HT1080 (cell line): Measurements from ENCODE around the gene KLK3. TPM values are rescaled to one million over a fixed set of nuclear protein-coding genes. Genes with fewer than 3 reads are reported as not detected.

Experiments
- DNase-seq: peaks from one replicate; pipeline ENCODE4 v3.0.0-alpha.2; 2015; ENCODE audit warnings: low read depth
- total RNA-seq: library from RNA; depleted of rRNA; stranded (reverse); fragments of >200 nt; shearing (Covaris generic); gene quantifications from 2 replicates; pipeline ENCODE4 v1.2.3, GENCODE V29; 2014

KLK3 gene
- total RNA-seq, 1 experiment from 2014 or later: not detected

DNA sequence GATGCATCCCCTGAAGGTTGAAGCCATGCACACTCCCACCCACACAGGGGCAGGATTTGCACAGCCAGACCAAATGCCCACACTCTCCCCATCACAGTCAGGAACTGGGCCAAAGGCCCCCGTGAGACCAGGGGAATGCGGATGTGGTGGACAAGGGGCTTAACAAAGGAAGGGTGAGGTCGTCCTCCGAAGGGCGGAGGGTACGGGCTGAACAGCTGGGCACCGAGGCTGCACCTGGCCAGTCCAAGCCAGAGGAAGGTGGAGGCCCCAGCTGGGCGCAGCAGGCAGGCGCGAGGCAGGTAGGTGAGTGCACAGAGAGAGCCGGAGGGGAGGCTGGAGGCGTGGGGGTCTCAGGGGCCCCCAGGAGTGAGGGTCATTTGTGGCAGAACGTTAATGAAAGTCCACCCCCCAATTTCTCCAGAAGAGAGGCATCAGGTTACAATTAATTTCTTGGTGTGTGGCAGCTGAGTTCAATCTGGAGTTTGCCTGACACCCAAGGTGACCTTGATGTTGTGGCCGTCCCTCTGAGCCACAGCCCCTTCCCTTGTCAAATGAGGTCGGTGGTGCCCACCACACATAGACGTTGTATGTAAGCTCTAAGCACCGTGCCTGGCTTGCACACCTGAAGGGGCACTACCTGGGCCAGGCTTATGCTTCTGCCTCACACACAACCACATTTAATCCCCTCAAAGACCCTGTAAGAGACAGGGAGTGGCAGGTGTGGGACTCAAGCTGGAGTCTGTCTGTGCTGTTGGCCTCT, 24.3 kb upstream of the KLK3 start:
- DNase-seq: peak; percentile 41

DNA sequence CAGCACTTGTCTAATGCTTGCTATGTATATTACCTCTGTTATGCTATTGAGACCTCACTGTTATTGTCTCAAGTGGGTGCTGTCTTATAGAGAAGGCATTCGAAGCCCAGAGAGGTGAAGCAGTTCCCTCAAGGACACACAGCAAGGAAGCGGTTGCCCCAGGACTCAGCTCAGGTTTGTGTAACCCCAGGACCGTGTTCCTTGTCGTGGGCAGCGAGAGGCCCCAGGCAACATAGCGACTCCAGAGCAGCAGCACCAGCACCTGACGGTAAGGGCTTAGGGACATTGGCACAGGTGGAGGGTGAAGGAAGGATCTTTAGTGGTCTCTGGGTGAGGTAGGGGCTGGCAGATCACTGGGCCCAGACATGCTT, 23.7 kb upstream of the KLK3 start:
- DNase-seq: no peak

DNA sequence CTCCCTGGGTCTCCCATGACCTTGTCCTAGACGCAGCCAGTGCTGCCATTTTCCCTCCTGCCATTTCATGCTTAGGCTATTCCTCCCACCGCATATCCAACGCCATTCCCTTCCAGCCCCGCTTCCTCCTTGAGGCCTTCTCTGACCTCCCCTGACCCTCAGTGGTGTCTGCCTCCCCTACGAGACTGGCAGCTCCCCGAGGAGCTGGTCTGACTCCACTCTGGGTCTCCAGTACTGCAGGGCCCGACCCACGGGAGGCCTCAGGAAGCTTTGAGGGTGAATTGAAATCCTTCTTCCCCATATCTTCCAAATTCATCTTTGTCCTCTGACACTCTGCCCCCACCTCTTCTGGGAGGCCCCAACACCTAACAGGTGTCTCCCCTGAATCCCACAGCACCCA, 22.0 kb upstream of the KLK3 start:
- DNase-seq: no peak

DNA sequence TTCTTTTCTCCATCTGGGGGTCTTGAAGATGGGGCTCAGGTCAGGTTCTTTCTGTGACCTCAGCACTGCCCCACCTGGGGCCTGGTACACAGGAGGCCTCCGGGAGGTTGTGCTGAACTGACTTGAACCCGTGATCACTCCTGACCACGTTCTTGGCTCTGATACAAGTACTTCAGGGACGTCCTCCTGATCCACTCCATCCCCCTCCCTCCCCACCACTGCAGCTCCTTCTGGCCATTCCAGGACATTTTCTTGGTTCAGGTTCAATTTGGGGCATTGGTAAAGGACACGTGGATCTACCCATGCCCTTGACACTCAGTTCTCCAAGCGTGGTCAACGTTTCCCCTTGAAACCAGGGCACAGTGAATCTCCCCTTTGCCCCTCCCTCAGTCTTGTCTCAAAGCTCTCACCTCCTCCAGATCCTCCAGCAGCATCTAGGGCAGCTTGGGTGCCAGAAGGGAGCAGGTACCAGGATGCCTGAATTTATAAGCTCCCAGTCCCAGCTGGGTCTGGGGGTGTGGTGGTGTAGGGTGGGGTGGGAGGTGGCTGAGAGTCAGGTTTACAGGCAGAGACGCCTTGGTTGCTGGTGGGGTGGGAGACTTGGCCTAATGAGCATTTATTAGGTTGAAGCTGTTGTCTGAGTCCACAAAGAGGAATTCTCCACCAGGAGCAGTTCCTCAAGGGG, 21.5 kb upstream of the KLK3 start, which contains the start of gene KLK15:
KLK15 (minus strand) TSS at position 458 of the 685 bp plus-strand sequence. CDS start 2,082 bp downstream, outside the sequence.
- no peak for DNase-seq

DNA sequence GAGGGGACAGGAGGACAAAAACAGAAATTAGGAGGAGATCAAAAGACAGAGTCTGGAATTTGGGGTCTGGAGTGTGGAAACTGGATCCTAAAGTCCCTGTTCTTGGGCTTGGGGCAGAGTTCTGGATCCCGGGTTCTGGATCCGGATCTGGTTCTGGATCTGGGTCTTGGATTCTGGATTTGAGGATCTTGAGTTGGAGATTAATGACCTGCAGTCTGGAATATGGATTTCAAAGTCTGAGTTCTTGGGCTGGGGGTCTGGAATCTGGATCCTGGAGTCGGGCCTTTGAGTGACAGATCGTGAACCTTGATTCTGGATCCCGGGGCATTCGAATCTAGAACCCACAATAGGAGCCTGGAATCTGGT, 20.9 kb upstream of the KLK3 start:
- no peak for DNase-seq

DNA sequence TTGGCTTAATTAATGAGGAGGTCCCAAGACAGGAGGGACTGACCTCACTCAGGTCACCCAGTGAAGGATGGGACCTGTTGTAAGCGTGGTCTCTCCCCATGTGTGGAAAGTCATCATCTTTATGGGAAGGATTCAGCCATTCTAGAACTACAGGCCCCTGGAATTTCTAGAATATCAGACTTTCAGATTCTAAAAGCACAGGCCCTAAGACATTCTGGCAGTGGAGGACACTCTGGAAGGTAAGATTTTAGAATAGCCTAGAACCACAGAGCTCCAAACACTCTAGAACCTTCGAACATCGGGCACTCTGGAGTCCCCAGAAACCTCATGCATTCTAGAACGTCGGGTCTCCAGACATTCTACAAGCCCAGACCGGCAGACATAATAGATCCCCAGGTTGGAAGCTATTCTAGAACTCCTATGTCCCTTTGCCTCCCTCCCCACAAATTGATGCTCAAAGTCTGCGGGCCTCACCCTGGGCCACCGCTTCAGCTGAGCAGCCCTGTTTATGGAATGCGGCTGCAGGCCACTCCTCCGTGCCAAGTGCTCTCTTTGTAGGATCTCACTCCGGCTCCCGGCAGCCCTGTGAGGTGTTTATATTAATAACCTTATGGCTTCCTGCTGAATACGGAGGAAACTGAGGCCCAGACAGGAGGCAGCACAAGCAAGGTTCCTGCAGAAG, 19.5 kb upstream of the KLK3 start:
- DNase-seq: no peak

DNA sequence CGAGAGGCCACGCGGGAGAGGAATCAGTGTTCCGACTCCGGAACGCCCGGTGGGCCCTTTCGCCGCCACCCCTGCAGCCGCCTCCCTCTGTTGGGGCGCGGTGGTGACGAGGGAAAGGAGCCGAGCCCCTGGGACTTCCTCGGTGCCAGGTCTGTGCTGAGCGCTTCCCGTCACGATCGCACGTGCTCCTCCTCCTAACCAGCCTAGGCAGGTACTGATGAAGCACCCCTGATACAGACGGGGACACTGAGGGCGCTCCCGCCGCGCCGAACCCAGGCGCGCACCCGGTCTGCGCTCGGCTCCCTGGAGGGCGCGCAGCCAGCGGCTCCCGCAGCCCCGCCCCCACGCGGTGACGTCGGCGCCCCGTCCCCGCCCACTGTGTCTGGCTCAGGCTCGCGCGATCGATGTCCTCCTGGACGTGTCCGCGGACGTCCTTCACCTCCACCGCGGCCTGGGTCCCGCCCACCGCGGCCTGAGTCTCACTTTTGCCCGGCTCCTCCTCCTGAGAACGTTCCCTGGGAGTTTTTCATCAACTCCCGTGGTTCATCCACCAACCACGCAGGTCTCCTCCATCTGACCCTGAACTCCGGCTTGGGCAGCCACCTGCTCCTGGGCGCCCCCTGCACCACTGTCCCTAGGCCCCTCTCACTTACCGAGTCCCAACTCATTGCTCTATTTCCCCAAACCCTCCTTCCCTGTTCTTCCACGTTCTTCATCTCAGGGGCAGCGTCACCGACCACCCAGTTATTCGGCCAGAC, 18.8 kb upstream of the KLK3 start:
- DNase-seq: peak; percentile 48

DNA sequence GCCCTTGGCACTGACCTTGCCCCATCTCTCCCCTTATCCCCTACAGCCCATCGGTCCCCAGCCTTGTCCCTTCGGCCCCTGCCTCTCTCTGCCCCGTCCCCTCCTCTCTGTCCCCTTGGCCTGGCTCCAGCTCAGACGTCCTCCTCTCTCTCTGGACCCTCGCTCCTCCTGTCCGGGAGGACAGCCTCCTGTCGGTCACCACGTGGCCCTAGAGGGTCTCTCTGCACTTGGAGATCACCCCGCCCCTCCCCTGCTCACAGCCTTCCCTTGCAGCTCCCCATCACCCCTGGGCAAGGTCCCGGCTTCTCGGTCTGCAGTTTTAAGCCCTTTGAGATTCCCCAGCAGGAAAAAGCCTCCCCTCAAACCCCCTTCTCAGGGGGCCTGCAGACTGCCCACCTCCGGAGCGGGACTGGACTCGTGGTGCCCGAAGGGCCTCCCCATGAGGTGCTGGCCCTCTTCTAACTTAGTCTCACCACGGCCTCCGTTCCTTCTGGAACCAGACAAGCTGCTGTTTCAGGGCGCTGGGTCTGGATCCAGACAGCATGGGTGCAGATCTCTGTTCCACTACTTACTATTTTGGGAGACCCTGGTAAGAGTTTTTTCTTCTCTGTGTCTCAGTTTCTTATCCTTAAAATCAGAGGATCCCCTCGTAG, 18.0 kb upstream of the KLK3 start:
- DNase-seq: no peak

DNA sequence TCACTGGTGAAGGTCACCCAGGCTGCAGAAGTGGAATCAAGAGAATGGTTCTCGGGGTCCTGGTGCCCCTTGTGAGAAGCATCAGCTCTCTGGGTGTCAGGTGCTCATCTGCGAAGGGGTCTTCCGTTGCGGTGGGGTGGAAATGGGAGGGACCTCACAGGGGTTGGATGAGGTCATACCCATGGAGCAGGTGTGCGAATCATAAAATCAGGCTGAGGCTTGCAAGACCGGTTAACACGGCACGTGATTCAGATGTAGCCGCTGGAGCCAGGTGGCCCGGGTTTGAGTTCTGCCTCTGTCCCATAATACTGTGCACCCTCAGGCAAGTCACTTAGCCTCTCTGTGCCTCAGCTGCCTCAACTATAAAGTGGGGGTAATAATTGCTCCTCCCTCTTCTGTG, 17.4 kb upstream of the KLK3 start:
- DNase-seq: no peak

DNA sequence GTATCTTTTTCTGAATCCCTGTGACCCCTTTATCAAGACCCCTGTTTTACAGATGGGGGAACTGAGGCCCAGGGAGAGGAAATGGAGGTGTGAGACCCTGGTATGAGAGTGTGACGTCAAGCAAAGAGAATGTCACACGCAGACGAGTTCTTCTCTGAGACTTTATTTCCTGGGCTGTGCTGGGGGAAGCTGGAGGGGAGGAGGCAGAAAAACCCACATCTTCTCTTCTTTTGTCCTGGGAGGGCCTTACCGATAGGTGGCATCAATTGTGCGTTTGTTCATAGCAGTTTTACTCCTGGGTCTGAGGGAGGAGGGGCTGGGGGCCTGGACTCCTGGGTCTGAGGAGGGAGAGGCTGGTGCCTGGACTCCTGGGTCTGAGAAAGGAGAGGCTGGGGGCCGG, 16.5 kb upstream of the KLK3 start:
- peak; percentile 28 for DNase-seq

DNA sequence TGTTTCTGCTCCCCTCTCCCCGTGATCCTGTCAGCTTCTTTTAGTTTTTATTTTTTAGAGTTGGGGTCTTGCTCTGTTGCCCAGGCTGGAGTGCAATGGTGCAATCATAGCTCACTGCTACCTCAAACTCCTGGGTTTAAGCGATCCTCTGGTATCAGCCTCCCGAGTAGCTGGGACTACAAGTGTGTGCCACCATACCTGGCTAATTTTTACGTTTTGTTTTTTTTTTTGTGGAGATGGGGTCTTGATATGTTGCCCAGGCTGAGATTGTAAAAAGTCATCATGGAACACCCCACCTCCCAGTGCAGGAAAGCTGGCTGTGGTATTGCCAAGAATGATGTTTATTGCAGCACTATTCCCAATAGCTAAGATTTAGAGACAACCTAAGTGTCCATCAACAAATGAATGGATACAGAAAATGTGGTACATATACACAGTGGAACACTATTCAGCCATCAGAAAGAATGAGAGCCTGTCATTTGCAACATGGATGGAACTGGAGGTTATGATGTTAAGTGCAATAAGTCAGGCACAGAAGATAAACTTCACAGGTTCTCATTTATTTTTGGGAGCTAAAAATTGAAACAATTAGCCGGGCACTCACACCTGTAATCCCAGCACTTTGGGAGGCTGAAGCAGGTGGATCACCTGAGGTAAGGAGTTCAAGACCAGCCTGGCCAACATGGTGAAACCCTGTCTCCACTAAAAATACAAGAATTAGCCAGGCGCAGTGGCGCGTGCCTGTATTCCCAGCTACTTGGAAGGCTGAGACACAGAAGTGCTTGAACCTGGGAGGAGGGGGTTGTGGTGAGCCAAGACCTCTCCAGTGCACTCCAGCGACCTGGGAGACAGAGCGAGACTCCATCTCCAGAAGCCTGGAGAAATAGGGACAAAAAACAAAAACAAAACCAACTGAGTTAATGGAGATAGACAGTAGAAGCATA, 14.7 kb upstream of the KLK3 start:
- no peak for DNase-seq

DNA sequence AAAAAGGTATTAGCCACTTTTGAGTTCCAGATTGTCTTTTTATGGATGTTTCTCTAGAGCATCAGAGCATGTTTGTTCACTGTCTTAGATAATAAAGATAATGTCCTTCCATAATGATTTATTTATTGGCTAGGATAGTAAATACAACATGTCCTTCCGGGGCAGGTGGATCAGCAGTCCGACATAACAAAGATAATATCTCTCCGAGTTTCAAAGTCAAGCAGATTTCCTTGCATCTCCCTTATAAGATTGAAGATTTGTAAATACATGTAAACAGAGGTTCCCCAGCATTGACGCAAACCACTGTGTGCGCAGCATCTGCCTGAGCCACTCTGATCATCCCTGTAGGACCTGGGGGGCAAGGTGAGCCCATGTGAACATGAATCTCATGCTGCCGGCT, 12.6 kb upstream of the KLK3 start:
- DNase-seq: no peak

DNA sequence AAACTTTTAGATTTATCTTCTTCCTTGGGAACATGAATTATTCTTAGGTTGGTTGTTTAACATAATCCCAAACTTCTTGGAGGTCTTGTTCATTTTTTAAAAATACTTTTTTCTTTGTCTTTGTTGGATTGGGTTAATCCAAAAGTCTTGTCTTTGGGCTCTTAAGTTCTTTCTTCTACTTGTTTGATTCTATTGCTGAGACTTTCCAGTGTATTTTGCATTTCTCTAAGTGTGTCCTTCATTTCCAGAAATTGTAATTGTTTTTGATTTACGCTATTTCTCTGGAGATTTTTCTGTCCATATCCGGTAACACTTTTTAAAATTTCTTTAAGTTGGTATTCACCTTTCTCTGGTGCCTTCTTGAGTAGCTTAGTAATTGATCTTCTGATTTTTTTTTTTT, 11.5 kb upstream of the KLK3 start:
- DNase-seq: no peak

DNA sequence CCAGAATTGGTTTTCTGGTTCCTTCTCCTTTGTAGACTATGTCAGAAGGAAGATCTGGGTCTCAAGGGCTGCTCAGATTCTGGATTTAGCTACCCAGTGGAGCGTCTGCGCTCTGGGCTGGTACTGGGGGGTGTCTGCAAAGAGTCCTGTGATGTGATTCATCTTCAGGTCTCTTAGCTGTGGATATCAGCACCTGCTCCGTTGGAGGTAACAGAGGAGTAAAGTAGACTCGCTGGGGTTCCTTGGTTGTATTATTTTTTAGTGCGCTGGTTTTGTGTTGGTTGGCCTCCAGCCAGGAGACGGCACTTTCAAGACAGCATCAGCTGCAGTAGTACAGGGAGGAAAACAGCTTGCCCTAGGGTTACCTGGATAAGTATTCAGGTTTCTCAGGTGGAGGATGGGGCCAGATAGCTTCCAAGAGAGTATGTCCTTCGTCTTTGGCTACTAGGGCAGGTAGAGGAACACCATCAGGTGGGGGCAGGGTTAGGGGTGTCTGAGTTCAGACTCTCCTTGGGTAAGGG, 11.0 kb upstream of the KLK3 start:
- DNase-seq: no peak

DNA sequence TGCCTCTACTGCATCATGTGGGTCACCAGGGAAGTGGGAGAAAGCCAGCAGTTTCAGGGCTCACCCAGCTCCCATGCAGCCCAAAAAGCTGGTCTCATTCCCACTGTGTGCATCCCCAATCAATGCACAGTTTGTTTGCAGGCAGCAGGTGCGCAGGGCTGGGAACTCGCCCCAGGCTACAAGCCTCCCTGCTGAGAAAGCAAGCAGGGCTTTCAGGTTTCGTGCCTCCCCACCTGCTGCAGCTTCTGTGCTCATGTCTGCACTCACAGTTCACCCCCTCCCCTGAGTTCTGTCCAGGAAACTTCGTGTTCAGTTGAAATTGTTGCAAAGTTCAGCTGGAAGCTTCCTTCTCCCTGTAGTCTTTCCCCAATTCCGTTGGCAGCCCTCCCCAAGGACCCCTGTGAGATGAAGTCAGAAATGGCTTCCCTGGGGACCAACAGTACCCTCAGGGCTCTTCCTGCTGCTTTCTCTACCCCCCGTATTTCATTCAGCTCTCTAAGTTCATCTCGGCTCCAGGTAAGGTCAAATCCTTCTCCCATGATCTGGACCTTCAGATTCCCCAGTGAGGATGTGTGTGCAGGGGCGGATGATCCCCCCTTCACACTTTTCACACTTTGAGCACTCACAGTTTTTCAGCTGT, 10.3 kb upstream of the KLK3 start:
- no peak for DNase-seq

DNA sequence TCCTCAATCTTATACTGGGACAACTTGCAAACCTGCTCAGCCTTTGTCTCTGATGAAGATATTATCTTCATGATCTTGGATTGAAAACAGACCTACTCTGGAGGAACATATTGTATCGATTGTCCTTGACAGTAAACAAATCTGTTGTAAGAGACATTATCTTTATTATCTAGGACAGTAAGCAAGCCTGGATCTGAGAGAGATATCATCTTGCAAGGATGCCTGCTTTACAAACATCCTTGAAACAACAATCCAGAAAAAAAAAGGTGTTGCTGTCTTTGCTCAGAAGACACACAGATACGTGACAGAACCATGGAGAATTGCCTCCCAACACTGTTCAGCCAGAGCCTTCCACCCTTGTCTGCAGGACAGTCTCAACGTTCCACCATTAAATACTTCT, 4.0 kb upstream of the KLK3 start:
- DNase-seq: no peak

DNA sequence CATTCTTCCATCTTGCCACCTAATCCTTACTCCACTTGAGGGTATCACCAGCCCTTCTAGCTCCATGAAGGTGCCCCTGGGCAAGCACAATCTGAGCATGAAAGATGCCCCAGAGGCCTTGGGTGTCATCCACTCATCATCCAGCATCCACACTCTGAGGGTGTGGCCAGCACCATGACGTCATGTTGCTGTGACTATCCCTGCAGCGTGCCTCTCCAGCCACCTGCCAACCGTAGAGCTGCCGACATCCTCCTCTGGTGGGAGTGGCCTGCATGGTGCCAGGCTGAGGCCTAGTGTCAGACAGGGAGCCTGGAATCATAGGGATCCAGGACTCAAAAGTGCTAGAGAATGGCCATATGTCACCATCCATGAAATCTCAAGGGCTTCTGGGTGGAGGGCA, 3.1 kb upstream of the KLK3 start:
- no peak for DNase-seq

DNA sequence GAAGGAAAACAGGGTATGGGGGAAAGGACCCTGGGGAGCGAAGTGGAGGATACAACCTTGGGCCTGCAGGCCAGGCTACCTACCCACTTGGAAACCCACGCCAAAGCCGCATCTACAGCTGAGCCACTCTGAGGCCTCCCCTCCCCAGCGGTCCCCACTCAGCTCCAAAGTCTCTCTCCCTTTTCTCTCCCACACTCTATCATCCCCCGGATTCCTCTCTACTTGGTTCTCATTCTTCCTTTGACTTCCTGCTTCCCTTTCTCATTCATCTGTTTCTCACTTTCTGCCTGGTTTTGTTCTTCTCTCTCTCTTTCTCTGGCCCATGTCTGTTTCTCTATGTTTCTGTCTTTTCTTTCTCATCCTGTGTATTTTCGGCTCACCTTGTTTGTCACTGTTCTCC, 2.7 kb downstream of the KLK3 start:
- no peak for DNase-seq

DNA sequence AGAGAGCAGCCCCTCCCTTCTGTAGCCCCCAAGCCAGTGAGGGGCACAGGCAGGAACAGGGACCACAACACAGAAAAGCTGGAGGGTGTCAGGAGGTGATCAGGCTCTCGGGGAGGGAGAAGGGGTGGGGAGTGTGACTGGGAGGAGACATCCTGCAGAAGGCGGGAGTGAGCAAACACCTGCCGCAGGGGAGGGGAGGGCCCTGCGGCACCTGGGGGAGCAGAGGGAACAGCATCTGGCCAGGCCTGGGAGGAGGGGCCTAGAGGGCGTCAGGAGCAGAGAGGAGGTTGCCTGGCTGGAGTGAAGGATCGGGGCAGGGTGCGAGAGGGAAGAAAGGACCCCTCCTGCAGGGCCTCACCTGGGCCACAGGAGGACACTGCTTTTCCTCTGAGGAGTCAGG, 4.2 kb downstream of the KLK3 start:
- DNase-seq: no peak
